Activated naive CD4-positive, alpha-beta T cell treated with anti-CD3 and anti-CD28 coated beads for 36 hours (primary cell): ENCODE measurements around the gene ELANE. TPM values are rescaled to one million over a fixed set of nuclear protein-coding genes. Genes with fewer than 3 reads are reported as not detected.
"Not testable (repeated sequence)": the region's sequence is repeated elsewhere in the genome, so short reads cannot be mapped to it uniquely, and the experiment has no call there.

Source experiments
- CTCF ChIA-PET: fragments of 350-600 bp; sonication (Branson Sonifier 250); formaldehyde crosslinking; loops from one replicate; lab custom pipeline; 2021; ENCODE audit warnings: antibody characterized with exemption; lab: Charles Lee
- DNase-seq: peaks from one replicate; pipeline ENCODE4 v3.0.0-alpha.2; 2020
- H3K27ac Mint-ChIP-seq: one replicate; pipeline ENCODE4 v1.8.0; 2021; ENCODE audit warnings: mild to moderate bottlenecking, mixed read lengths
- H3K27me3 Mint-ChIP-seq: one replicate; pipeline ENCODE4 v1.8.0; 2021; ENCODE audit warnings: low read depth, mixed read lengths
- H3K36me3 Mint-ChIP-seq: one replicate; pipeline ENCODE4 v1.8.0; 2021; ENCODE audit warnings: low read depth, mixed read lengths
- H3K4me1 Mint-ChIP-seq: one replicate; pipeline ENCODE4 v1.8.0; 2021; ENCODE audit warnings: low read depth, mixed read lengths
- H3K4me3 Mint-ChIP-seq: one replicate; pipeline ENCODE4 v1.8.0; 2021; ENCODE audit warnings: mild to moderate bottlenecking, moderate library complexity, mixed read lengths
- H3K9me3 Mint-ChIP-seq: one replicate; pipeline ENCODE4 v1.8.0; 2021; ENCODE audit warnings: mixed read lengths
- intact Hi-C: fragments of 100-400 bp; cut with micrococcal nuclease; formaldehyde crosslinking; loops from one replicate; pipeline ENCODE4 v1.15.1; 2023
- total RNA-seq, 2 experiments: library from RNA; stranded (reverse); gene quantifications; one replicate each; pipeline ENCODE4 v1.2.3, GENCODE V29; 2021

ELANE gene
- total RNA-seq, 2 experiments from 2014 or later: not detected

DNA sequence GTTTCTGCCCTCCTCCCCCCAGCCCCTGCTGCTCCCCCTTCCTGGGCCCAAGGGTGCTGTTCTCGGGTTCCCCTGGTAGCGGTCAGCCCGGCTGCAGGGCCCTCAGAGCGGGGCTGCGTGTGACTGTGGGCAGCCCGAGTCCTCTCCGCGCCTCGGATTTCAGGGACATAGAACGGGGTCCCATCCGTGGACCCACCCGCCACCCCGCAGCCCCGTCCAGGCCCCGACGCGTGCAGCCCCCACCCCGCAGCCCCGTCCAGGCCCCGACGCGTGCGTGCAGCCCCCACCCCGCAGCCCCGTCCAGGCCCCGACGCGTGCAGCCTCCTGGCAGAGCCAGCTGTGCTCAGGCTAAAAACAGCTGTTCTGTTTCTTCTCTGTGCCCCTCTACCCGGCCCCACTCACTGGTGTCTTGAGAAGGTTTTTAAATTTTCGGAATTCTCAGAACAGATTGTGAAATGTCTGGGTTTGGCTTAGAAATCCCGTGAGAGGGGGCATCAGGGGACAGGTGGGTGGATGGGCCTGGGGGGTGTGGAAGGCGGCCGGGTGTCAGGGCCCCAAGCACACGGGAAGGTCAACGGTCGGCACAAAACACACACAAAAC, 16.8 kb upstream of the ELANE start:
- Mint-ChIP-seq H3K4me1 (peaks cover 2% of the 10 kb centered on the region), H3K9me3 (no peaks in the 10 kb centered on the region), H3K4me3 (no peak overlapping the region), H3K27ac (no peak overlapping the region), H3K27me3 (peaks cover 13% of the 10 kb centered on the region), H3K36me3 (no peaks in the 10 kb centered on the region)
- CTCF ChIA-PET: no interaction called here
- intact Hi-C loops: no loop called here
- no peak for DNase-seq

DNA sequence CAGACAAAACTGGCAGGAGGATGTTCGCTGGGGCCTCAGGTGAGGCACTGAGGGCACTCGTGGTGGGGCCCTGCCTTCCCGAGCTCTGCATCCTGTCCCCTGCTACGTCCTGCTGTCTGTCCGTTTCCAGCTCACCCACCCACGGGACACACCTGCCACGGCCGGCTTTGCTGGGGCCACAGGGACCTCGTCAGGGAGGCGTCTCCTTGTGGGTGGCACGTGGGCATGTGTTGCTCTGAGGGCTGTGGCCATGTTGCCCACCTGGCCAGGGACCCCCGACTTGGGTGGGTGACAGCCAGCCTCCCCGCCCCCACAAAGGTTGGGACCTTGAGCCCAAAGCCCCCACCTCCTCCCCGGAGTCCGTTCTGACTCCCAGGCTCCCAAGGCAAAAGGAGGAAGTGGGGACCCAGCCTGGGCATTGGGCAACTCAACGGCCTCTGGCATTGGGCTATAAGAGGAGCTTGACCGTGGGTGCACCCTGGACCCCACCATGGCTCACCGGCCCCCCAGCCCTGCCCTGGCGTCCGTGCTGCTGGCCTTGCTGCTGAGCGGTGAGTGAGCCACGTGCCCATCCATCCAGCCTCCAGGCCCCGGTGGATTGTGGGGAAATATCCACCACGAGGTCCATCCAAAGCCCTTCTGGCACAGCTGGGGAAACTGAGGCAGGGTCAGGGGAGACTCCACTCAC, 11.4 kb upstream of the ELANE start, which contains the start of gene PRTN3:
PRTN3 (plus strand) TSS at position 481 of the 688 bp plus-strand sequence; CDS start at position 491, 10 bp downstream.
- Mint-ChIP-seq H3K4me1 (peaks cover 6% of the 10 kb centered on the region), H3K27me3 (peaks cover 33% of the 10 kb centered on the region), H3K4me3 (no peak within 1 kb of the TSS), H3K9me3 (no peaks in the 10 kb centered on the region), H3K27ac (no peak within 1 kb of the TSS), H3K36me3 (no peaks in the 10 kb centered on the region)
- CTCF ChIA-PET: interaction anchor here (0.5 kb wide), 1 partner anchor 288 kb away, joined by 3 read pairs; no protein-coding TSS in a partner anchor
- intact Hi-C loops: no loop called here
- no peak for DNase-seq

DNA sequence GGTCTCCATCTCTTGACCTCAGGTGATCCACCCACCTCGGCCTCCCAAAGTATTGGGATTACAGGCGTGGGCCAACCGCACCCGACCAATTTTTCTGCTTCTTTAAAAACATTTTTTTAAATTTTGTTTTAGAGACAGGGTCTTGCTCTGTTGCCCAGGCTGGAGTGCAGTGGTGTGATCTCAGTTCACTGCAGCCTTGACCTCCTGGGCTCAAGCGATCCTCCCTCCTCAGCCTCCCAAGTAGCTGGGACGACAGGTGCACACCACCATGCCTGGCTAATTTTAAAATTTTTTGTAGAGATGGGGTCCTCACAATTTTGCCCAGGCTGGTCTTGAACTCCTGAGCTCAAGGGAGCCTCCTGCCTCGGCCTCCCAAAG, 9.3 kb upstream of the ELANE start:
- H3K9me3 Mint-ChIP-seq, H3K4me3 Mint-ChIP-seq, H3K27ac Mint-ChIP-seq, CTCF ChIA-PET, H3K4me1 Mint-ChIP-seq, DNase-seq, intact Hi-C loops, H3K36me3 Mint-ChIP-seq: not testable (repeated sequence)
- H3K27me3 Mint-ChIP-seq: peaks cover 39% of the 10 kb centered on the region

- CTCF ChIA-PET: no interaction called here
- no peak for DNase-seq
- intact Hi-C loops: no loop called here
- Mint-ChIP-seq H3K27me3 (peaks cover 42% of the 10 kb centered on the region), H3K9me3 (no peaks in the 10 kb centered on the region), H3K4me1 (peaks cover 4% of the 10 kb centered on the region), H3K36me3 (no peaks in the 10 kb centered on the region), H3K4me3 (no peak overlapping the region), H3K27ac (no peak overlapping the region)
Measured at GRCh38 chr19:843180-843835, 8.8 kb upstream of the ELANE start.

GRCh38 chr19:843836-844545, 8.1 kb upstream of the ELANE start:
- CTCF ChIA-PET: no interaction called here
- intact Hi-C loops: no loop called here
- H3K9me3 Mint-ChIP-seq: no peaks in the 10 kb centered on the region
- H3K4me3 Mint-ChIP-seq: no peak overlapping the region
- H3K27me3 Mint-ChIP-seq: peaks cover 47% of the 10 kb centered on the region
- no peak for DNase-seq
- no peaks in the 10 kb centered on the region for H3K36me3 Mint-ChIP-seq
- H3K4me1 Mint-ChIP-seq: peaks cover 4% of the 10 kb centered on the region
- no peak overlapping the region for H3K27ac Mint-ChIP-seq

GRCh38 chr19:844546-844971, 7.5 kb upstream of the ELANE start:
- no peak overlapping the region for H3K4me3 Mint-ChIP-seq
- intact Hi-C loops: no loop called here
- H3K36me3 Mint-ChIP-seq: no peaks in the 10 kb centered on the region
- peaks cover 50% of the 10 kb centered on the region for H3K27me3 Mint-ChIP-seq
- no peaks in the 10 kb centered on the region for H3K9me3 Mint-ChIP-seq
- no peak overlapping the region for H3K27ac Mint-ChIP-seq
- H3K4me1 Mint-ChIP-seq: peaks cover 4% of the 10 kb centered on the region
- DNase-seq: no peak
- CTCF ChIA-PET: interaction anchor here (0.7 kb wide), 1 partner anchor 79 kb away, joined by 3 read pairs; no protein-coding TSS in a partner anchor

DNA sequence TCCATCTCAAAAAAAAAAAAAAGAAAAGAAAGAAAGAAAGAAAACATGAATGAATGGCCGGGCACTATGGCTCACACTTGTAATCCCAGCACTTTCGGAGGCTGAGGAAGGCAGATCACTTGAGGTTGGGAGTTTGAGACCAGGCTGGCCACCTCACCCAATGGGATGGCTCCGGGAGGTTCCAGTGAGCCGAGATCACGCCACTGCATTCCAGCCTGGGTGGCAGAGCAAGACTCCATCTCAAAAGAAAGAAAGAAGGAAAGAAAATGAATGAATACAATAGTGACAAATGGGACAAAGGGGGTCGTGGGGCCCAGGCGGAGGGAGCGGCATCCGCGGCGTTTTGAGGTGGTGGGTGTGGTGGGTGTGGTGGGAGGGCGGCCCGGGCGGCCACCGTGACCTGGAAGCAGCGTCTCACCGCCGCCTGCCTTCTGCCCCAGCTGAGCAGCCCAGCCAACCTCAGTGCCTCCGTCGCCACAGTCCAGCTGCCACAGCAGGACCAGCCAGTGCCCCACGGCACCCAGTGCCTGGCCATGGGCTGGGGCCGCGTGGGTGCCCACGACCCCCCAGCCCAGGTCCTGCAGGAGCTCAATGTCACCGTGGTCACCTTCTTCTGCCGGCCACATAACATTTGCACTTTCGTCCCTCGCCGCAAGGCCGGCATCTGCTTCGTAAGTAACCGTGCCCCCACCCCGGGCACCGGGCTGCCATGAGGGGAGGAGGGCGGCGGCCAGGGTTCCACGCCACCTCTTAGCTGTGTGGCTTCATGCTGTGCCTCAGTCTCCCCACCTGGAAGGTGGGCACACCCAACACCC, 6.2 kb upstream of the ELANE start:
- no peak overlapping the region for H3K27ac Mint-ChIP-seq
- H3K4me1 Mint-ChIP-seq: peaks cover 4% of the 10 kb centered on the region
- DNase-seq: no peak
- CTCF ChIA-PET: no interaction called here
- H3K9me3 Mint-ChIP-seq: no peaks in the 10 kb centered on the region
- peaks cover 58% of the 10 kb centered on the region for H3K27me3 Mint-ChIP-seq
- intact Hi-C loops: no loop called here
- no peaks in the 10 kb centered on the region for H3K36me3 Mint-ChIP-seq
- no peak overlapping the region for H3K4me3 Mint-ChIP-seq

GRCh38 chr19:848386-848921, 3.6 kb upstream of the ELANE start:
- H3K36me3 Mint-ChIP-seq: no peaks in the 10 kb centered on the region
- H3K4me1 Mint-ChIP-seq: peaks cover 4% of the 10 kb centered on the region
- no peak for DNase-seq
- H3K9me3 Mint-ChIP-seq: no peaks in the 10 kb centered on the region
- intact Hi-C loops: no loop called here
- CTCF ChIA-PET: interaction anchor here (0.6 to 0.8 kb wide), 2 partner anchors 9 to 250 kb away, joined by 3 read pairs; no protein-coding TSS in a partner anchor
- peaks cover 50% of the 10 kb centered on the region for H3K27me3 Mint-ChIP-seq
- no peak overlapping the region for H3K4me3 Mint-ChIP-seq
- H3K27ac Mint-ChIP-seq: no peak overlapping the region

DNA sequence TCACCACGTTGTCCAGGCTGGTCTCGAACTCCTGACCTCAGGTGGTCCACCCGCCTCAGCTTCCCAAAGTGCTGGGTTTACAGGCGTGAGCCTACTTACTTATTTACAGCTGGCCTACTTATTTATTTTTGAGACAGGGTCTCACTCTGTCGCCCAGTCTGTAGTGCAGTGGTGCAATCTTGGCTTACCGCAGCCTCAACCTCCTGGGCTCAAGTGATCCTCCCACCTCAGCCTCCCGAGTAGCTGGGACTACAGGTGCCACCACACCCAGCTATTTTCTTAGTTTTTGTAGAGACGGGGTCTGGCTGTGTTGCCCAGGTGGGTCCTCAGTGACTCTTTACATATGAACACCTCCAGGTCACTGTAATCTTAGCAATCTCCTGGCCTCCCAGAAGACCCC, 2.9 kb upstream of the ELANE start:
- intact Hi-C loops, H3K4me3 Mint-ChIP-seq, H3K4me1 Mint-ChIP-seq, DNase-seq, H3K9me3 Mint-ChIP-seq, H3K27ac Mint-ChIP-seq, H3K36me3 Mint-ChIP-seq: not testable (repeated sequence)
- H3K27me3 Mint-ChIP-seq: peaks cover 47% of the 10 kb centered on the region
- CTCF ChIA-PET: interaction anchor here (0.6 to 0.8 kb wide), 3 partner anchors 10 to 262 kb away, joined by 3 to 6 read pairs (median 4); no protein-coding TSS in a partner anchor

GRCh38 chr19:850221-850978, 1.7 kb upstream of the ELANE start:
- Mint-ChIP-seq H3K9me3 (no peaks in the 10 kb centered on the region), H3K36me3 (no peaks in the 10 kb centered on the region), H3K27ac (no peak overlapping the region), H3K4me1 (no peaks in the 10 kb centered on the region), H3K27me3 (peaks cover 38% of the 10 kb centered on the region), H3K4me3 (no peak overlapping the region)
- CTCF ChIA-PET: interaction anchor here (0.8 kb wide), 1 partner anchor 13 kb away, joined by 3 read pairs; no protein-coding TSS in a partner anchor
- intact Hi-C loops: no loop called here
- no peak for DNase-seq

DNA sequence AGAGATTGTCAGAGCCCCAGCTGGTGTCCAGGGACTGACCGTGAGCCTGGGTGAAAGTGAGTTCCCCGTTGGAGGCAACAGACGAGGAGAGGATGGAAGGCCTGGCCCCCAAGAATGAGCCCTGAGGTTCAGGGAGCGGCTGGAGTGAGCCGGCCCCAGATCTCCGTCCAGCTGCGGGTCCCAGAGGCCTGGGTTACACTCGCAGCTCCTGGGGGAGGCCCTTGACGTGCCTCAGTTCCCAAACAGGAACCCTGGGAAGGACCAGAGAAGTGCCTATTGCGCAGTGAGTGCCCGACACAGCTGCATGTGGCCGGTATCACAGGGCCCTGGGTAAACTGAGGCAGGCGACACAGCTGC, 1.1 kb upstream of the ELANE start:
- CTCF ChIA-PET: interaction anchor here (0.8 kb wide), 1 partner anchor 13 kb away, joined by 3 read pairs; no protein-coding TSS in a partner anchor
- intact Hi-C loops: no loop called here
- Mint-ChIP-seq H3K27ac (no peak overlapping the region), H3K36me3 (no peaks in the 10 kb centered on the region), H3K4me3 (no peak overlapping the region), H3K4me1 (no peaks in the 10 kb centered on the region), H3K9me3 (no peaks in the 10 kb centered on the region), H3K27me3 (peaks cover 34% of the 10 kb centered on the region)
- DNase-seq: no peak
